ENCODE results near the gene ST7. TPM values are rescaled to one million over a fixed set of nuclear protein-coding genes. Genes with fewer than 3 reads are reported as not detected.
"Not testable (repeated sequence)": the region's sequence is repeated elsewhere in the genome, so short reads cannot be mapped to it uniquely, and the experiment has no call there.

The ST7 gene
- total RNA-seq, 3 donors from 2014 or later (not counting 1 experiment from before 2014, with no cell fraction given) = 9.8 to 15.7 (median 12.9) TPM

DNA sequence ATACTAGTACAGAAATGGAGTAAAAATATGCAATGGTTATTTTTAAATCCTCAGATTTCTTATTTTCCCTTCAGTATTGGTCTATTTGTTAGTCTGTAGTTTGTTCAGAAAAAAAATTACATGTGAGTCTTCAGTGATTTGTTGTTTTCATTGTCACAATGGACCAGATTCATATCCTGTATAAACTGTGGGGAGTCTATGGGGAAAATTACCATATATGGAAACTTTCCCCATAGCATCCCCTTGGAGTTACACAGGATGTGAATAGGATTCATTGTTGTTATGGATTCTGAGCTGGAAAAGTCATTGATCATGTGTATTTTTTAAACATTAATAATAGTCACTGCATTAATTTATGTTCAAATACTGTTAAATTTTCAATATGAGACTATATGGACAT, 72.6 kb downstream of the ST7 start:
- Histone ChIP-seq H3K27me3 (ENCODE audit: control insufficient read depth, insufficient read depth, low read length) (no peaks in the 10 kb centered on the region), H3K27ac (ENCODE audit: low read length) (no peak overlapping the region), H3K4me1 (ENCODE audit: control insufficient read depth, insufficient read depth, low read length) (no peaks in the 10 kb centered on the region), H3K36me3 (ENCODE audit: control insufficient read depth, insufficient read depth, low read length) (no peaks in the 10 kb centered on the region), H3K4me3 (ENCODE audit: low read length) (no peak overlapping the region), H3K9me3 (ENCODE audit: control insufficient read depth, insufficient read depth, low read length) (no peaks in the 10 kb centered on the region)
- TF ChIP-seq, protein P1, sequence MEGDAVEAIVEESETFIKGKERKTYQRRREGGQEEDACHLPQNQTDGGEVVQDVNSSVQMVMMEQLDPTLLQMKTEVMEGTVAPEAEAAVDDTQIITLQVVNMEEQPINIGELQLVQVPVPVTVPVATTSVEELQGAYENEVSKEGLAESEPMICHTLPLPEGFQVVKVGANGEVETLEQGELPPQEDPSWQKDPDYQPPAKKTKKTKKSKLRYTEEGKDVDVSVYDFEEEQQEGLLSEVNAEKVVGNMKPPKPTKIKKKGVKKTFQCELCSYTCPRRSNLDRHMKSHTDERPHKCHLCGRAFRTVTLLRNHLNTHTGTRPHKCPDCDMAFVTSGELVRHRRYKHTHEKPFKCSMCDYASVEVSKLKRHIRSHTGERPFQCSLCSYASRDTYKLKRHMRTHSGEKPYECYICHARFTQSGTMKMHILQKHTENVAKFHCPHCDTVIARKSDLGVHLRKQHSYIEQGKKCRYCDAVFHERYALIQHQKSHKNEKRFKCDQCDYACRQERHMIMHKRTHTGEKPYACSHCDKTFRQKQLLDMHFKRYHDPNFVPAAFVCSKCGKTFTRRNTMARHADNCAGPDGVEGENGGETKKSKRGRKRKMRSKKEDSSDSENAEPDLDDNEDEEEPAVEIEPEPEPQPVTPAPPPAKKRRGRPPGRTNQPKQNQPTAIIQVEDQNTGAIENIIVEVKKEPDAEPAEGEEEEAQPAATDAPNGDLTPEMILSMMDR (IDR thresholded peaks at IDR 0.05) = no peak
- H3K4me1 Mint-ChIP-seq = peaks cover 0 to 13% of the 10 kb centered on the region in 2 donors
- H3K9me3 Mint-ChIP-seq = peaks cover 0 to 2% of the 10 kb centered on the region in 2 donors
- no peak overlapping the region for H3K27ac Mint-ChIP-seq
- no peaks in the 10 kb centered on the region for H3K27me3 Mint-ChIP-seq (ENCODE audit: low read depth in 2 of 2)
- H3K4me3 Mint-ChIP-seq = no peak overlapping the region
- DNase-seq = no peak
- intact Hi-C loops (cut with micrococcal nuclease) = no loop called here
- no peak for ATAC-seq
- H3K36me3 Mint-ChIP-seq = no peaks in the 10 kb centered on the region

DNA sequence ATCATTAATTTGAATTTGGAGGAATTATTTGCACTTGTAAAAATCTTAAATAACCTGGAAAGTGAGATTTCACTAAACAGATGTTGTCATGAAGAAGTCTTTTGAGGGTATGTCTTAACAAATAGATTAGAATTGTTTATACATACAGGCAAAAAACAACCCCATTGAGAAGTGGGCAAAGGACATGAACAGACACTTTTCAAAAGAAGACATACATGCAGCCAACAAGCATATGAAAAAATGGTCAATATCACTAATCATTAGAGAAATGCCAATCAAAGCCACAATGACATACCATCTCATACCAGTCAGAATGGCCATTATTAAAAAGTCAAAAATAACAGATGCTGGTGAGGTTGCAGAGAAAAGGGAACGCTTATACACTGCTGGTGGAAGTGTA, 77.0 kb downstream of the ST7 start:
- H3K9me3 ChIP-seq (ENCODE audit: control insufficient read depth, insufficient read depth, low read length); ATAC-seq; H3K4me1 Mint-ChIP-seq; H3K27ac Mint-ChIP-seq; H3K4me3 ChIP-seq (ENCODE audit: low read length); H3K4me1 ChIP-seq (ENCODE audit: control insufficient read depth, insufficient read depth, low read length); H3K36me3 Mint-ChIP-seq; DNase-seq; H3K9me3 Mint-ChIP-seq; H3K36me3 ChIP-seq (ENCODE audit: control insufficient read depth, insufficient read depth, low read length); H3K4me3 Mint-ChIP-seq; intact Hi-C loops (cut with micrococcal nuclease); H3K27me3 ChIP-seq (ENCODE audit: control insufficient read depth, insufficient read depth, low read length); H3K27me3 Mint-ChIP-seq (ENCODE audit: low read depth in 2 of 2); H3K27ac ChIP-seq (ENCODE audit: low read length): not testable (repeated sequence)
- 80% methylated on average over 1 of the region's 1 CpG for WGBS (ENCODE audit: insufficient coverage)

DNA sequence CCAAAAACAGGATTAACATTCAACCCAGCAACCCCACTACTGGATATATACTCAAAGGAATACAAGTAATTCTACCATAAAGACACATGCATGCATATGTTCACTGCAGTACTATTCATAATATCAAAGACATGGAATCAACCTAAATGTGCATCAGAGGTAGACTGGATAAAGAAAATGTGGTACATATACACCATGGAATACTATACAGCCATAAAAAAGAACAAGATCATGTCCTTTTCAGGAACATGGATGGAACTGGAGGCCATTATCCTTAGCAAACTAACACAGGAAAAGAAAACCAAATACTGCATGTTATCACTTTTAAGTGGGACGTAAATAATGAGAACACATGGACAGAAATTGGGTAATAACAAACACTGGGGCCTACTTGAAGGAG, 77.5 kb downstream of the ST7 start:
- H3K27me3 ChIP-seq (ENCODE audit: control insufficient read depth, insufficient read depth, low read length); H3K4me3 Mint-ChIP-seq; H3K36me3 ChIP-seq (ENCODE audit: control insufficient read depth, insufficient read depth, low read length); H3K9me3 Mint-ChIP-seq; intact Hi-C loops (cut with micrococcal nuclease); H3K4me1 ChIP-seq (ENCODE audit: control insufficient read depth, insufficient read depth, low read length); ATAC-seq; H3K4me1 Mint-ChIP-seq; H3K4me3 ChIP-seq (ENCODE audit: low read length); H3K27ac ChIP-seq (ENCODE audit: low read length); H3K36me3 Mint-ChIP-seq; H3K9me3 ChIP-seq (ENCODE audit: control insufficient read depth, insufficient read depth, low read length); DNase-seq; H3K27me3 Mint-ChIP-seq (ENCODE audit: low read depth in 2 of 2); H3K27ac Mint-ChIP-seq: not testable (repeated sequence)
- WGBS (ENCODE audit: insufficient coverage) = 0% methylated on average over 1 of the region's 1 CpG

DNA sequence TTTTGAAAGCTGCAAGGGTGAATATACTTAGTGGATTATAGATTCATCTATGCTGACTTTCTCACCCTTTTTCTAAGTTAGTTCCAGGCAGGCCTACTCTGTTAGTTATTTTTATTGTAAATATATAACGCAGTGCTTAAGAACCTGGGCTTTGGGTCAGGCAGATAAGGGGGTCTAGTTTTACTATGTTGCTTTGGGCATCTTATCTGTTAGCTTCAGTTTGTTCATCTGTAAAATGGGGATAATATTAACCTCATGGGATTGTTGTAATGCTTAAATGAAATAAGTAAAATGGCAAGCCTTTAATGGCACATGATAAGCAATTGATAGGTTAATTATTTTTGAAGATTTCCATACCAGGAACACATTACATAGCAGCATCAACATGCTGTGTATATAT, 79.5 kb downstream of the ST7 start:
- no peak for DNase-seq
- H3K4me3 ChIP-seq (ENCODE audit: low read length) = no peak overlapping the region
- H3K27me3 Mint-ChIP-seq (ENCODE audit: low read depth in 2 of 2) = no peaks in the 10 kb centered on the region
- no peak overlapping the region for H3K27ac ChIP-seq (ENCODE audit: low read length)
- no peaks in the 10 kb centered on the region for H3K9me3 ChIP-seq (ENCODE audit: control insufficient read depth, insufficient read depth, low read length)
- H3K27ac Mint-ChIP-seq = no peak overlapping the region
- no peak overlapping the region for H3K4me3 Mint-ChIP-seq
- no peak for ATAC-seq
- no peaks in the 10 kb centered on the region for H3K36me3 Mint-ChIP-seq
- no peaks in the 10 kb centered on the region for H3K27me3 ChIP-seq (ENCODE audit: control insufficient read depth, insufficient read depth, low read length)
- 100% methylated on average over 1 of the region's 1 CpG for whole genome bisulfite sequencing (ENCODE audit: insufficient coverage)
- H3K9me3 Mint-ChIP-seq = peaks cover 0 to 2% of the 10 kb centered on the region in 2 donors
- H3K4me1 ChIP-seq (ENCODE audit: control insufficient read depth, insufficient read depth, low read length) = no peaks in the 10 kb centered on the region
- TF ChIP-seq, protein P1 (IDR thresholded peaks at IDR 0.05) = no peak
- intact Hi-C loops (cut with micrococcal nuclease) = no loop called here
- no peaks in the 10 kb centered on the region for H3K4me1 Mint-ChIP-seq
- no peaks in the 10 kb centered on the region for H3K36me3 ChIP-seq (ENCODE audit: control insufficient read depth, insufficient read depth, low read length)

Data from natural killer cell (primary cell).